ENCODE data around the gene NAA16.
"Not testable (repeated sequence)": the region's sequence is repeated elsewhere in the genome, so short reads cannot be mapped to it uniquely, and the experiment has no call there.

Gene NAA16

DNA sequence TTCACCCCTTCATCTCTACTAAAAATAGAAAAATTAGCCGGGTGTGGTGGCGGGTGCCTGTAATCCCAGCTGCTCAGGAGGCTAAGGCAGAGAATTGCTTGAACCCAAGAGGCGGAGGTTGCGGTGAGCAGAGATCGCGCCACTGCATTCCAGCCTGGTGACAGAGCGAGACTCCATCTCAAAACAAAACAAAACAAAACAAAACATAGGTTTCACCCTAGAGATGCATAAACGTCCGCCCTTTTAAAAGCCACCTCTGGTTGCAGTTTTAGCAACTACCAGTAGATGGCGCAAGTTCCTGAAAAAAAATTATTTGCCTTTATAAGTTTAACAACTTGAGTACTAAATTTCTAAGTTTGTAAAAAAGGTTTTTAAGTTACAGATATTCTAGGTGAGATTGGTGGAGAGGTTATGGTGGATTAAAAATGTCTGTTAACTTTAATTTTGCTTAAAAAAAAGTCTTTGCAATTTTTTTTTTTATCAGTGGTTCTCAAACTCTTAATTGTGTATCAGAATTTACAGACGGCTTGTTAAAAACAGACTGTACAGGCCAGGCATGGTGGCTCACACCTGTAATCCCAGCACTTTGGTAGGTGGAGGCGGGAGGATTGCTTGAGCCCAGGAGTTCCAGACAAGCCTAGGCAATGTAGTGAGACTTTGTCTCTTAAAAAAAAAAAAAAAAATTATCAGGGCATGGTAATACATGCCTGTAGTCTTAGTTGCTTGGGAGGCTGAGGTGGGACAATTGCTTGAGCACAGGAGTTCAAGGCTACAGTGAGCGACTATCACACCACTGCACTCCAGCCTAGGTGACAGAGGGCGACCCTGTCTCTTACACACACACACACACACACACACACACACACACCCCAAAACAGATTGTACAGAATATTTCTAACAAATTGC, 42.1 kb downstream of the NAA16 start:
- no peak overlapping the region for H3K27ac ChIP-seq
- peaks cover 27 to 43% of the 10 kb centered on the region in 2 experiments for H3K4me1 ChIP-seq (ENCODE audit: control insufficient read depth in 1 of 2, insufficient read depth in 1 of 2, low read depth in 1 of 2, low read length in 1 of 2)
- H3K9me3 ChIP-seq: no peaks in the 10 kb centered on the region
- no peak overlapping the region for H3K4me3 ChIP-seq (ENCODE audit: low read depth in 1 of 2, low read length in 1 of 2)
- no peaks in the 10 kb centered on the region for H3K36me3 ChIP-seq
- H3K27me3 ChIP-seq: no peaks in the 10 kb centered on the region
- TF ChIP-seq, protein P1, sequence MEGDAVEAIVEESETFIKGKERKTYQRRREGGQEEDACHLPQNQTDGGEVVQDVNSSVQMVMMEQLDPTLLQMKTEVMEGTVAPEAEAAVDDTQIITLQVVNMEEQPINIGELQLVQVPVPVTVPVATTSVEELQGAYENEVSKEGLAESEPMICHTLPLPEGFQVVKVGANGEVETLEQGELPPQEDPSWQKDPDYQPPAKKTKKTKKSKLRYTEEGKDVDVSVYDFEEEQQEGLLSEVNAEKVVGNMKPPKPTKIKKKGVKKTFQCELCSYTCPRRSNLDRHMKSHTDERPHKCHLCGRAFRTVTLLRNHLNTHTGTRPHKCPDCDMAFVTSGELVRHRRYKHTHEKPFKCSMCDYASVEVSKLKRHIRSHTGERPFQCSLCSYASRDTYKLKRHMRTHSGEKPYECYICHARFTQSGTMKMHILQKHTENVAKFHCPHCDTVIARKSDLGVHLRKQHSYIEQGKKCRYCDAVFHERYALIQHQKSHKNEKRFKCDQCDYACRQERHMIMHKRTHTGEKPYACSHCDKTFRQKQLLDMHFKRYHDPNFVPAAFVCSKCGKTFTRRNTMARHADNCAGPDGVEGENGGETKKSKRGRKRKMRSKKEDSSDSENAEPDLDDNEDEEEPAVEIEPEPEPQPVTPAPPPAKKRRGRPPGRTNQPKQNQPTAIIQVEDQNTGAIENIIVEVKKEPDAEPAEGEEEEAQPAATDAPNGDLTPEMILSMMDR (IDR thresholded peaks at IDR 0.05): peak; percentile 89

GRCh38 chr13:41354416-41354815, 43.3 kb downstream of the NAA16 start:
- peaks cover 27 to 44% of the 10 kb centered on the region in 2 experiments for H3K4me1 ChIP-seq (ENCODE audit: control insufficient read depth in 1 of 2, insufficient read depth in 1 of 2, low read depth in 1 of 2, low read length in 1 of 2)
- no peak overlapping the region for H3K27ac ChIP-seq

GRCh38 chr13:41356385-41356648, 45.2 kb downstream of the NAA16 start:
- H3K4me1 ChIP-seq (ENCODE audit: control insufficient read depth in 1 of 2, insufficient read depth in 1 of 2, low read depth in 1 of 2, low read length in 1 of 2): peaks cover 27 to 44% of the 10 kb centered on the region in 2 experiments
- peak overlapping the region; percentile 83 for H3K27ac ChIP-seq
- not testable (repeated sequence) for H3K4me3 ChIP-seq (ENCODE audit: low read depth in 1 of 2, low read length in 1 of 2); H3K27me3 ChIP-seq; H3K9me3 ChIP-seq
- H3K36me3 ChIP-seq: peaks cover 21% of the 10 kb centered on the region

More at GRCh38 chr13:41354416-41354815, 43.3 kb downstream of the NAA16 start:
- Histone ChIP-seq H3K9me3 (no peaks in the 10 kb centered on the region), H3K4me3 (ENCODE audit: low read depth in 1 of 2, low read length in 1 of 2) (no peak overlapping the region), H3K36me3 (peaks cover 8% of the 10 kb centered on the region), H3K27me3 (no peaks in the 10 kb centered on the region)
- TF ChIP-seq, protein P1 (IDR thresholded peaks at IDR 0.05): no peak

- peak overlapping the region; percentile 83 for H3K27ac ChIP-seq
- peaks cover 27 to 44% of the 10 kb centered on the region in 2 experiments for H3K4me1 ChIP-seq (ENCODE audit: control insufficient read depth in 1 of 2, insufficient read depth in 1 of 2, low read depth in 1 of 2, low read length in 1 of 2)
- H3K36me3 ChIP-seq: peaks cover 24% of the 10 kb centered on the region
- no peaks in the 10 kb centered on the region for H3K9me3 ChIP-seq
- peak overlapping the region; percentile 12 to 20 for H3K4me3 ChIP-seq (ENCODE audit: low read depth in 1 of 2, low read length in 1 of 2)
- no peaks in the 10 kb centered on the region for H3K27me3 ChIP-seq
- TF ChIP-seq, protein P1 (IDR thresholded peaks at IDR 0.05): no peak
Observed at GRCh38 chr13:41356786-41357185, 45.7 kb downstream of the NAA16 start.

DNA sequence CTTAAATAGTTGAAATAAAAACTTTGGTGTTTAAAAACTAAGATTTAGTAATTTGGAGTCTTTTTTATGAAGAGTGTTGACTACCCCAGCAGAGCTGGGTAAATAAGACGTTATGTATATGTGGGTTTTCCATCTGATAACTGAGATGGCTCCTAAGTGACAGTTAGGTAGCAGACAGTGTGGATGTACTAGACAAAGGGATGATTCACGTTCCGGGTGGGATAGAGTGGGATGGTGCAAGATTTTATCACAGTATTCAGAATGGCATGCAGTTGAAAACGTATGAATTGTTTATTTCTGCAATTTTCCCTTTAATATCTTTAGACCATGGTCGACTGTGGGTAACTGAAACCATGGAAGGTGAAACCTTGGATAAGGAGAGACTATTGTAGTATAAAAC, 50.4 kb downstream of the NAA16 start:
- Histone ChIP-seq H3K9me3 (no peaks in the 10 kb centered on the region), H3K36me3 (peaks cover 50% of the 10 kb centered on the region), H3K27ac (no peak overlapping the region), H3K4me3 (ENCODE audit: low read depth in 1 of 2, low read length in 1 of 2) (no peak overlapping the region), H3K4me1 (ENCODE audit: control insufficient read depth in 1 of 2, insufficient read depth in 1 of 2, low read depth in 1 of 2, low read length in 1 of 2) (peaks cover 15 to 17% of the 10 kb centered on the region in 2 experiments), H3K27me3 (no peaks in the 10 kb centered on the region)
- TF ChIP-seq, protein P1 (IDR thresholded peaks at IDR 0.05): no peak

DNA sequence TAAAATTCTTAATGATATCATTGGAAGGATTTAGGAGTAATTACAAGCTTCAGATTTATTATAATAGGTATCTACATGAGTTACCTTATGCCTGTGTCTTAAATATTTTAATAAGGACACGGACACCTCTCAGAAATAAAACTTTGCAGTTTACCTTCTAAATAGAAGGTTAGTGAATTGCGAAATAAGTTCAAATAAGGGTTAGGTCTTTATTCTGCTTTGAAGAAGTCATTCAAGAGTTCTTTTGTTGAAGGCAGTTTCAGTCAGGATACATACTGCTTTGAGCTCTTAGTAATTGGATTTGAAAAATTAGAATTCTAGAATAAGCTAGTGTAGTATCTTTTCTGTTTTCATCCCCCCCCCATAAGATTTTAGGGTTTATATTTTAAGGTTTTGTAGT, 53.0 kb downstream of the NAA16 start:
- no peaks in the 10 kb centered on the region for H3K9me3 ChIP-seq
- H3K27ac ChIP-seq: no peak overlapping the region
- H3K27me3 ChIP-seq: no peaks in the 10 kb centered on the region
- peaks cover 68% of the 10 kb centered on the region for H3K36me3 ChIP-seq
- TF ChIP-seq, protein P1 (IDR thresholded peaks at IDR 0.05): no peak
- no peaks in the 10 kb centered on the region for H3K4me1 ChIP-seq (ENCODE audit: control insufficient read depth in 1 of 2, insufficient read depth in 1 of 2, low read depth in 1 of 2, low read length in 1 of 2)
- no peak overlapping the region for H3K4me3 ChIP-seq (ENCODE audit: low read depth in 1 of 2, low read length in 1 of 2)
